HG03135 (cell line): Measurements from ENCODE around the gene RBM33.
"Not testable (repeated sequence)": the region's sequence is repeated elsewhere in the genome, so short reads cannot be mapped to it uniquely, and the experiment has no call there.

Experiments used
- ATAC-seq: cut with Tn5 transposase; IDR thresholded peaks from one replicate; pipeline ENCODE4 v1.9.1; 2021; ENCODE audit warnings: mild to moderate bottlenecking, moderate library complexity; ENCODE audit not compliant: unreplicated experiment

RBM33 gene

GRCh38 chr7:155644178-155644970, at the start of gene RBM33:
Gene RBM33, plus strand, starts transcription at chr7:155644661. Its CDS starts 216 bp downstream, at chr7:155644877.
- ATAC-seq = peak; percentile 77

- no peak for ATAC-seq
Measured at GRCh38 chr7:155594961-155595366, 49.5 kb upstream of the RBM33 start.

GRCh38 chr7:155597753-155598140, 46.7 kb upstream of the RBM33 start:
- ATAC-seq = no peak

GRCh38 chr7:155598810-155599210, 45.7 kb upstream of the RBM33 start:
- peak; percentile 73 for ATAC-seq

- no peak for ATAC-seq
Measured at GRCh38 chr7:155602156-155602555, 42.3 kb upstream of the RBM33 start.

GRCh38 chr7:155602750-155603149, 41.7 kb upstream of the RBM33 start:
- no peak for ATAC-seq

GRCh38 chr7:155603205-155603857, 41.1 kb upstream of the RBM33 start:
- ATAC-seq = no peak

- ATAC-seq = no peak
Measured at GRCh38 chr7:155603858-155604503, 40.5 kb upstream of the RBM33 start.

- ATAC-seq = no peak
Measured at GRCh38 chr7:155604504-155604997, 39.9 kb upstream of the RBM33 start.

- no peak for ATAC-seq
Measured at GRCh38 chr7:155609185-155609584, 35.3 kb upstream of the RBM33 start.

GRCh38 chr7:155610633-155611193, 33.7 kb upstream of the RBM33 start:
- ATAC-seq = no peak

GRCh38 chr7:155611808-155612447, 32.5 kb upstream of the RBM33 start:
- ATAC-seq = no peak

GRCh38 chr7:155612658-155613057, 31.8 kb upstream of the RBM33 start:
- no peak for ATAC-seq

GRCh38 chr7:155615085-155615484, 29.4 kb upstream of the RBM33 start:
- ATAC-seq = not testable (repeated sequence)

- ATAC-seq = no peak
Measured at GRCh38 chr7:155618708-155619633, 25.5 kb upstream of the RBM33 start.

- no peak for ATAC-seq
Measured at GRCh38 chr7:155619634-155620271, 24.7 kb upstream of the RBM33 start.

- no peak for ATAC-seq
Measured at GRCh38 chr7:155620497-155620896, 24.0 kb upstream of the RBM33 start.

- no peak for ATAC-seq
Measured at GRCh38 chr7:155621418-155621980, 23.0 kb upstream of the RBM33 start.

GRCh38 chr7:155624412-155624811, 20.0 kb upstream of the RBM33 start:
- ATAC-seq = no peak
